ENCODE results near the gene GRHL3.

The GRHL3 gene

GRCh38 chr1:24293392-24294227 lies 25.5 kb upstream of the GRHL3 start:
- DNase-seq: no peak

GRCh38 chr1:24294228-24294672 lies 24.9 kb upstream of the GRHL3 start:
- DNase-seq: no peak

GRCh38 chr1:24294716-24295371 lies 24.3 kb upstream of the GRHL3 start:
- DNase-seq: peak; percentile 72

GRCh38 chr1:24295535-24295934 lies 23.6 kb upstream of the GRHL3 start:
- no peak for DNase-seq

GRCh38 chr1:24297187-24297851 lies 21.8 kb upstream of the GRHL3 start:
- DNase-seq: no peak

GRCh38 chr1:24297852-24298232 lies 21.3 kb upstream of the GRHL3 start:
- no peak for DNase-seq

GRCh38 chr1:24298606-24299005 lies 20.6 kb upstream of the GRHL3 start:
- DNase-seq: no peak

GRCh38 chr1:24299901-24300300 lies 19.3 kb upstream of the GRHL3 start:
- DNase-seq: no peak

GRCh38 chr1:24300971-24301784 lies 18.0 kb upstream of the GRHL3 start:
- no peak for DNase-seq

GRCh38 chr1:24301785-24302175 lies 17.4 kb upstream of the GRHL3 start:
- DNase-seq: no peak

GRCh38 chr1:24302209-24302611 lies 16.9 kb upstream of the GRHL3 start:
- no peak for DNase-seq

GRCh38 chr1:24303600-24303999 lies 15.6 kb upstream of the GRHL3 start:
- no peak for DNase-seq

GRCh38 chr1:24304763-24305162 lies 14.4 kb upstream of the GRHL3 start:
- no peak for DNase-seq

GRCh38 chr1:24308365-24309015 lies 10.7 kb upstream of the GRHL3 start:
- peak; percentile 77 for DNase-seq

- DNase-seq: no peak
Measured at GRCh38 chr1:24309762-24310485, 9.2 kb upstream of the GRHL3 start.

- DNase-seq: no peak
Measured at GRCh38 chr1:24311234-24311633, 7.9 kb upstream of the GRHL3 start.

- peak; percentile 66 for DNase-seq
Measured at GRCh38 chr1:24311741-24312140, 7.4 kb upstream of the GRHL3 start.

- DNase-seq: peak; percentile 68
Measured at GRCh38 chr1:24315391-24315790, 3.8 kb upstream of the GRHL3 start.

- DNase-seq: no peak
Measured at GRCh38 chr1:24316645-24317044, 2.5 kb upstream of the GRHL3 start.

- DNase-seq: peak; percentile 86
Measured at GRCh38 chr1:24317081-24317480, 2.1 kb upstream of the GRHL3 start.

GRCh38 chr1:24317956-24318614 lies 1.1 kb upstream of the GRHL3 start:
- no peak for DNase-seq
